Measurements from ENCODE around the gene SSR3. TPM values are rescaled to one million over a fixed set of nuclear protein-coding genes. Genes with fewer than 3 reads are reported as not detected.

Gene SSR3
- total and polyA plus RNA-seq, 2 donors from 2014 or later: 132 to 150 TPM

DNA sequence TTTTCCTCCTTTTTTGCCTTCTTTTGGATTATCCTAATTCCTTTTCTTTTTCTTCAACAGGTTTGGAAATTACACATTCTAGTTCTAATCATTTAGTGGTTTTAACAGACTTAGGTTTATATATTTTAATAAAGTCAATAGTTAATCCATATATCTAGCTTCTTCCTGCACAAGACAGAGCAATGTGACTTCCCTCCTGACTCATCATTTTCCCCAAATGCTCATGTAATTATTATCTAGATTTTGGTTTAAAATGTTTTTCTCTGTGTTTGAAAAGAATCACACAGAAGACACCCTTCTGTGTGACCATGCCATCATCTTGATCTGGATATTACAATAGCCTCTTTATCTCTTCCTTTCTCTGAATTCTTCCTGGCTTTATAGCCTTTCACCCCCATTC is 28.6 kb upstream of the SSR3 start:
- DNase-seq: no peak
- TF ChIP-seq, protein P1, sequence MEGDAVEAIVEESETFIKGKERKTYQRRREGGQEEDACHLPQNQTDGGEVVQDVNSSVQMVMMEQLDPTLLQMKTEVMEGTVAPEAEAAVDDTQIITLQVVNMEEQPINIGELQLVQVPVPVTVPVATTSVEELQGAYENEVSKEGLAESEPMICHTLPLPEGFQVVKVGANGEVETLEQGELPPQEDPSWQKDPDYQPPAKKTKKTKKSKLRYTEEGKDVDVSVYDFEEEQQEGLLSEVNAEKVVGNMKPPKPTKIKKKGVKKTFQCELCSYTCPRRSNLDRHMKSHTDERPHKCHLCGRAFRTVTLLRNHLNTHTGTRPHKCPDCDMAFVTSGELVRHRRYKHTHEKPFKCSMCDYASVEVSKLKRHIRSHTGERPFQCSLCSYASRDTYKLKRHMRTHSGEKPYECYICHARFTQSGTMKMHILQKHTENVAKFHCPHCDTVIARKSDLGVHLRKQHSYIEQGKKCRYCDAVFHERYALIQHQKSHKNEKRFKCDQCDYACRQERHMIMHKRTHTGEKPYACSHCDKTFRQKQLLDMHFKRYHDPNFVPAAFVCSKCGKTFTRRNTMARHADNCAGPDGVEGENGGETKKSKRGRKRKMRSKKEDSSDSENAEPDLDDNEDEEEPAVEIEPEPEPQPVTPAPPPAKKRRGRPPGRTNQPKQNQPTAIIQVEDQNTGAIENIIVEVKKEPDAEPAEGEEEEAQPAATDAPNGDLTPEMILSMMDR (IDR thresholded peaks at IDR 0.05; ENCODE audit: borderline replicate concordance, extremely low read depth, insufficient read depth): no peak

DNA sequence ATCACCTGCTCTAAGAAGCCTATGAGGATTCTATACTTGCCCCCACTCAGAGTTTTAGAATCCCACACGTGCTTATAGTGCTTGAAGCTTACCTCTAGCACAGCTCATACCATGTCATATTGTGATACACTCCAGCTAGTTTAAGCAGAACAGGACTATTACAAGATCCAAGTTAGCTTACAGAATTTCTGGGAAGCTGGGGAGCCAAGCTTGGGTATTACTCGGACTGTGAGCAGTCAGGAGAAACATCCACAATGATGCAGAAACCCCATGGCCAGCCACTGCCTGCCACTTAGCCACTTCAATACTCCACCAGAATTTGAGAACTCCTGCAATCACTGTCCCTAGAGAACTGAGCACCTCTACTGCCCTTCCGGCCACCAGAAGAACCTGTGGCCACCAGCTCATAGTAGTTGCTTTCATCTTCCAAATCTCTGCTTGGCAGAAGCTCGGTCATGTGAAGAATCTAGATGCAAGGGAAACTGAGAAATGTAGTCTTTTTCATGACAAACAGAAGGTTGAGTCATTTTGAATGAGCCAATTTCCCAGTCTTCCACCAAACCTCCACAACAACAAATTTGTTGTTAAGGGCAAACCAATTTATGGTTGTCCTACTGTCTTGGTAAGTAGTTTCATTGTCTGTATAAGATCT is 27.7 kb upstream of the SSR3 start:
- H3K27ac ChIP-seq (ENCODE audit: low read depth in 2 of 2, low read length in 2 of 2): no peak overlapping the region
- no peak for DNase-seq
- H3K4me3 ChIP-seq (ENCODE audit: low read length in 3 of 3): no peak overlapping the region
- H3K4me1 ChIP-seq (ENCODE audit: control insufficient read depth in 2 of 3, insufficient read depth in 2 of 3, low read depth in 1 of 3, low read length in 3 of 3): peaks cover 0 to 14% (median 2%) of the 10 kb centered on the region in 3 donors
- no peak overlapping the region for H3K9ac ChIP-seq (ENCODE audit: low read length in 3 of 3)
- no peak for FAIRE-seq
- no peaks in the 10 kb centered on the region for H3K9me3 ChIP-seq (ENCODE audit: control insufficient read depth in 2 of 3, insufficient read depth in 1 of 3, low read length in 3 of 3)
- intact Hi-C loops (cut with DNase I): no loop called here
- no peaks in the 10 kb centered on the region for H3K27me3 ChIP-seq (ENCODE audit: control insufficient read depth, insufficient read depth, low read length)
- TF ChIP-seq, protein P1 (IDR thresholded peaks at IDR 0.05; ENCODE audit: borderline replicate concordance, extremely low read depth, insufficient read depth): no peak
- no peaks in the 10 kb centered on the region for H3K36me3 ChIP-seq (ENCODE audit: control insufficient read depth in 2 of 3, insufficient read depth in 3 of 3, low read length in 3 of 3)

More for the DNA sequence above, 28.6 kb upstream of the SSR3 start:
- H3K27ac ChIP-seq (ENCODE audit: low read depth in 2 of 2, low read length in 2 of 2): no peak overlapping the region
- no peak overlapping the region for H3K9ac ChIP-seq (ENCODE audit: low read length in 3 of 3)
- peaks cover 0 to 15% (median 2%) of the 10 kb centered on the region in 3 donors for H3K4me1 ChIP-seq (ENCODE audit: control insufficient read depth in 2 of 3, insufficient read depth in 2 of 3, low read depth in 1 of 3, low read length in 3 of 3)
- intact Hi-C loops (cut with DNase I): no loop called here
- no peaks in the 10 kb centered on the region for H3K36me3 ChIP-seq (ENCODE audit: control insufficient read depth in 2 of 3, insufficient read depth in 3 of 3, low read length in 3 of 3)
- no peaks in the 10 kb centered on the region for H3K27me3 ChIP-seq (ENCODE audit: control insufficient read depth, insufficient read depth, low read length)
- FAIRE-seq: no peak
- no peaks in the 10 kb centered on the region for H3K9me3 ChIP-seq (ENCODE audit: control insufficient read depth in 2 of 3, insufficient read depth in 1 of 3, low read length in 3 of 3)
- H3K4me3 ChIP-seq (ENCODE audit: low read length in 3 of 3): no peak overlapping the region

DNA sequence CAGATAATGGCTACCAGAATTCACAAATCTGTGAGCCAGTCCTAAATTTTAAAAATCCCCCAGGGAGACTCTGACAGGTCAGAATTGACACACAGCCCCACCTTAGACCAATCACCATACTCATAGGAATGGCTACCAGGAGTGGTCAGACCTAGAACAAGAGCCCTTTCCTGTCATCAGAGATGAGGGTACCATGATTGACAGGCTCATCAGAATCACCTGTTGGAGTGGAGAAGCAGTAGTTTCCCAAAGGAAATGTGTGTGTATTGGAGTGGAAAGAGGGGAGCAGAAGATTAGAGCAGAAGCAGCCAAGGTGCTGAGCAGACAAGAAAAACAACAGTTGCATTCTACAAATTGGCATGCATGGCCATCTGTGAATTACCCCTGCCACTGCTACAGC is 27.0 kb upstream of the SSR3 start:
- Histone ChIP-seq H3K4me1 (ENCODE audit: control insufficient read depth in 2 of 3, insufficient read depth in 2 of 3, low read depth in 1 of 3, low read length in 3 of 3) (peaks cover 0 to 7% (median 2%) of the 10 kb centered on the region in 3 donors), H3K27ac (ENCODE audit: low read depth in 2 of 2, low read length in 2 of 2) (no peak overlapping the region), H3K4me3 (ENCODE audit: low read length in 3 of 3) (no peak overlapping the region), H3K9ac (ENCODE audit: low read length in 3 of 3) (no peak overlapping the region), H3K9me3 (ENCODE audit: control insufficient read depth in 2 of 3, insufficient read depth in 1 of 3, low read length in 3 of 3) (no peaks in the 10 kb centered on the region), H3K27me3 (ENCODE audit: control insufficient read depth, insufficient read depth, low read length) (no peaks in the 10 kb centered on the region), H3K36me3 (ENCODE audit: control insufficient read depth in 2 of 3, insufficient read depth in 3 of 3, low read length in 3 of 3) (no peaks in the 10 kb centered on the region)
- intact Hi-C loops (cut with DNase I): no loop called here
- TF ChIP-seq, protein P1 (IDR thresholded peaks at IDR 0.05; ENCODE audit: borderline replicate concordance, extremely low read depth, insufficient read depth): no peak
- FAIRE-seq (no peak), DNase-seq (no peak)

DNA sequence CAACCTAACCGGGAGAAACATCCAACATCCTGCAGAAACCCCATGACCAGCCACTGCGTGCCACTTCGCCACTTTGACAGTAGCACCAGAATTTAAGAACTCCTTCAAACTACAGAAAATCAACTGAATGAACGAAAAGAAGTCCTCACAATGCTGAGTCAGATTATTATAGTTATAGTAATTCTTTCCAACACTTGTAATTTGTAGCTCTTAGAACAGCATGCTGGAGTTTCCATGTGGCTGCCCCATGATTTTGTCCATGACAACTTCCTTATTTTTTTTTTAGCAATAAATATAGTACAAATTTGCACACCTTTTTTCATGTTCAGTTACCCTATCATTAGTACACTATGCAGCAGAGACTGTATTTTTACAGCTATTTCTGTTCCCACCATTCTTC is 26.1 kb upstream of the SSR3 start:
- Histone ChIP-seq H3K9me3 (ENCODE audit: control insufficient read depth in 2 of 3, insufficient read depth in 1 of 3, low read length in 3 of 3) (no peaks in the 10 kb centered on the region), H3K4me1 (ENCODE audit: control insufficient read depth in 2 of 3, insufficient read depth in 2 of 3, low read depth in 1 of 3, low read length in 3 of 3) (no peaks in the 10 kb centered on the region), H3K27ac (ENCODE audit: low read depth in 2 of 2, low read length in 2 of 2) (no peak overlapping the region), H3K36me3 (ENCODE audit: control insufficient read depth in 2 of 3, insufficient read depth in 3 of 3, low read length in 3 of 3) (no peaks in the 10 kb centered on the region), H3K4me3 (ENCODE audit: low read length in 3 of 3) (no peak overlapping the region), H3K27me3 (ENCODE audit: control insufficient read depth, insufficient read depth, low read length) (no peaks in the 10 kb centered on the region), H3K9ac (ENCODE audit: low read length in 3 of 3) (no peak overlapping the region)
- intact Hi-C loops (cut with DNase I): no loop called here
- no peak for FAIRE-seq
- TF ChIP-seq, protein P1 (IDR thresholded peaks at IDR 0.05; ENCODE audit: borderline replicate concordance, extremely low read depth, insufficient read depth): no peak
- no peak for DNase-seq
